ENCODE measurements around the gene TXNL4B. TPM values are rescaled to one million over a fixed set of nuclear protein-coding genes. Genes with fewer than 3 reads are reported as not detected.

The TXNL4B gene
- total and polyA plus RNA-seq, 2 donors (not counting 1 experiment from before 2014, with no cell fraction given), result 9.9 to 16.1 TPM

DNA sequence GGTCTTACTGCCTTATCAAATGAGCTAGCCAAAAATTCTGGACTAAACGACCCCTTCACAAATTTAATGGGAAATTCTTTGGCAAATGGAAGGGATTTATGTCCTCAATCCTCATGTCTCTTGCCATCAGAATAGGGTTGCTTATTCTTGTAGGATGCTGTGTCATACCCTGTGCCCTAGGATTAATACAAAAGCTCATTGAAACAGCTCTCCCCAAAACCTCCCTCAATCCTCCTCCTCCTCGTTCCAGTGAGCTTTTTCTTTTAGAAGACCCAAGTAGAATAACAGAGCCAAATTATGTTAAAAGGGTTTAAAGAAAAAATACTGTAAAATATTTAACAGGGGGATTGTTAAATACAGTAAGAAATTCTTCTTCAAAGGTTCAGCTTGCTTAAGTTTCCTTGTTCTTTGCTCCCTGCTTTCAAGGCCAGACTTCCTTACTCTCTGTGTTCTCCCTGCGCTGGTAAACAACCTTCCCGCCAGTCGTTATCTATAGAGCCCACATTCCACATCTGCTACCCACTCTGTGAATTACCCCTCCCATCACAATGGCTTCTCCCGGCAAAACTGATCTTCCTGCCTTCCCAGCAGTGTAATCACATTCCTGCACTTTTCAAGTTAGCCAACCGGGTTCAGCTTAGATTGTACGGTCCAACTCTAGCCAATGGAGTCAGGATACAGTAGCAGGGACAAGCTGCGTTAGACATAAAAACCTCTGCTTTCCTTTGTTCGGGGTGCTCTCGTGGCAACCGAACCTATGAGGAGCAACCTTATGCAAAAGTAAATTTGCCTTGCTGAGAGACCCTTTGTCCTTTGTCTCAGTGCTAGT is 20.7 kb downstream of the TXNL4B start:
- no peak overlapping the region for H2AFZ ChIP-seq (ENCODE audit: insufficient read depth, low read depth, low read length, poor library complexity, severe bottlenecking)
- CTCF ChIA-PET, result no interaction called here

DNA sequence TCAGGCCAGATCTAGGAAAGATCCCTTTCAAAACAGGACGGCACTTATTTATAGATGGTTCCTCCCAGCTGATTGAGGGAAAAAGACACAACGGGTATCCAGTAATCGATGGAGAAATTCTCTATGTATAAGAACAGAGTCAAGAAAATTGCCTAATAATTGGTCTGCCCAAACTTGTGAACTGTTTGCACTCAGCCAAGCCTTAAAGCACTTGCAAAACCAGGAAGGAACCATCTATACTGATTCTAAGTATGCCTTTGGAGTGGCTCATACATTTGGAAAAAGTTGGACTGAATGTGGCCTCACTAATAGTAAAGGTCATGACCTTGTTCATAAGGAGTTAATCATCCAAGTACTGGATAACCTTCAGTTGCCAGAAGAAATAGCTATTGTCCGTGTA is 24.5 kb downstream of the TXNL4B start:
- intact Hi-C loops (cut with micrococcal nuclease), result no loop called here

More for the DNA sequence above, 20.7 kb downstream of the TXNL4B start:
- Mint-ChIP-seq H3K27ac (no peak overlapping the region), H3K27me3 (no peaks in the 10 kb centered on the region), H3K4me3 (no peak overlapping the region), H3K9me3 (ENCODE audit: insufficient read depth) (no peaks in the 10 kb centered on the region), H3K4me1 (no peaks in the 10 kb centered on the region)
- intact Hi-C loops (cut with micrococcal nuclease), result no loop called here
- Histone ChIP-seq H3K9ac (ENCODE audit: low read length) (no peak overlapping the region), H3K9me3 (ENCODE audit: control extremely low read depth in 1 of 3, control insufficient read depth in 2 of 3, insufficient read depth in 1 of 3, low read length in 2 of 3) (no peaks in the 10 kb centered on the region), H3K4me3 (ENCODE audit: control extremely low read depth in 1 of 5, extremely low read depth in 1 of 5, insufficient read depth in 1 of 5, low read depth in 2 of 5, low read length in 4 of 5) (no peak overlapping the region), H4K20me1 (ENCODE audit: control insufficient read depth, insufficient read depth, low read length, poor library complexity, severe bottlenecking) (no peaks in the 10 kb centered on the region), H3K27ac (ENCODE audit: low read length in 2 of 2) (no peak overlapping the region), H3K36me3 (replicated peaks in 1 of 2; ENCODE audit: control extremely low read depth in 1 of 2, control insufficient read depth in 1 of 2, extremely low read depth in 1 of 2, insufficient read depth in 2 of 2, low read length in 1 of 2) (peaks cover 0 to 3% of the 10 kb centered on the region in 2 experiments), H3K4me2 (replicated peaks; ENCODE audit: low read depth, low read length, poor library complexity, severe bottlenecking) (no peak overlapping the region), H3K4me1 (ENCODE audit: control insufficient read depth in 2 of 2, insufficient read depth in 2 of 2, low read length in 2 of 2) (no peaks in the 10 kb centered on the region), H3K79me2 (ENCODE audit: control insufficient read depth, insufficient read depth, low read length) (no peaks in the 10 kb centered on the region), H3K27me3 (replicated peaks in 1 of 4; ENCODE audit: control extremely low read depth in 1 of 4, control insufficient read depth in 3 of 4, insufficient read depth in 4 of 4, low read length in 3 of 4) (no peaks in the 10 kb centered on the region)
- no peak for TF ChIP-seq EZH2 (IDR thresholded peaks at IDR 0.05; ENCODE audit: borderline replicate concordance, insufficient read depth, low read depth, low read length, poor library complexity, severe bottlenecking)
- TF ChIP-seq, protein P1, sequence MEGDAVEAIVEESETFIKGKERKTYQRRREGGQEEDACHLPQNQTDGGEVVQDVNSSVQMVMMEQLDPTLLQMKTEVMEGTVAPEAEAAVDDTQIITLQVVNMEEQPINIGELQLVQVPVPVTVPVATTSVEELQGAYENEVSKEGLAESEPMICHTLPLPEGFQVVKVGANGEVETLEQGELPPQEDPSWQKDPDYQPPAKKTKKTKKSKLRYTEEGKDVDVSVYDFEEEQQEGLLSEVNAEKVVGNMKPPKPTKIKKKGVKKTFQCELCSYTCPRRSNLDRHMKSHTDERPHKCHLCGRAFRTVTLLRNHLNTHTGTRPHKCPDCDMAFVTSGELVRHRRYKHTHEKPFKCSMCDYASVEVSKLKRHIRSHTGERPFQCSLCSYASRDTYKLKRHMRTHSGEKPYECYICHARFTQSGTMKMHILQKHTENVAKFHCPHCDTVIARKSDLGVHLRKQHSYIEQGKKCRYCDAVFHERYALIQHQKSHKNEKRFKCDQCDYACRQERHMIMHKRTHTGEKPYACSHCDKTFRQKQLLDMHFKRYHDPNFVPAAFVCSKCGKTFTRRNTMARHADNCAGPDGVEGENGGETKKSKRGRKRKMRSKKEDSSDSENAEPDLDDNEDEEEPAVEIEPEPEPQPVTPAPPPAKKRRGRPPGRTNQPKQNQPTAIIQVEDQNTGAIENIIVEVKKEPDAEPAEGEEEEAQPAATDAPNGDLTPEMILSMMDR (IDR thresholded peaks at IDR 0.05), result no peak
- POLR2A ChIA-PET, result no interaction called here
- WGBS (ENCODE audit: insufficient coverage), result 96% methylated on average over 10 of the region's 12 CpGs
- no peak for ATAC-seq (ENCODE audit: low read depth)
- DNase-seq, result no peak

More for the DNA sequence above, 24.5 kb downstream of the TXNL4B start:
- no peaks in the 10 kb centered on the region for H3K27me3 ChIP-seq (replicated peaks in 1 of 4; ENCODE audit: control extremely low read depth in 1 of 4, control insufficient read depth in 3 of 4, insufficient read depth in 4 of 4, low read length in 3 of 4)
- no peaks in the 10 kb centered on the region for H3K4me1 ChIP-seq (ENCODE audit: control insufficient read depth in 2 of 2, insufficient read depth in 2 of 2, low read length in 2 of 2)
- POLR2A ChIA-PET, result no interaction called here
- H3K27ac ChIP-seq (ENCODE audit: low read length in 2 of 2), result no peak overlapping the region
- Mint-ChIP-seq H3K9me3 (ENCODE audit: insufficient read depth) (no peaks in the 10 kb centered on the region), H3K27ac (no peak overlapping the region), H3K4me1 (no peaks in the 10 kb centered on the region), H3K4me3 (no peak overlapping the region), H3K27me3 (no peaks in the 10 kb centered on the region)
- no peak overlapping the region for H3K4me3 ChIP-seq (ENCODE audit: control extremely low read depth in 1 of 5, extremely low read depth in 1 of 5, insufficient read depth in 1 of 5, low read depth in 2 of 5, low read length in 4 of 5)
- H2AFZ ChIP-seq (ENCODE audit: insufficient read depth, low read depth, low read length, poor library complexity, severe bottlenecking), result no peak overlapping the region
- peaks cover 0 to 4% of the 10 kb centered on the region in 2 experiments for H3K36me3 ChIP-seq (replicated peaks in 1 of 2; ENCODE audit: control extremely low read depth in 1 of 2, control insufficient read depth in 1 of 2, extremely low read depth in 1 of 2, insufficient read depth in 2 of 2, low read length in 1 of 2)
- CTCF ChIA-PET, result interaction anchor here (1.4 to 2.0 kb wide), 2 partner anchors 14 to 31 kb away, joined by 4 to 6 read pairs; no protein-coding TSS in a partner anchor
- no peaks in the 10 kb centered on the region for H3K9me3 ChIP-seq (ENCODE audit: control extremely low read depth in 1 of 3, control insufficient read depth in 2 of 3, insufficient read depth in 1 of 3, low read length in 2 of 3)
- H3K4me2 ChIP-seq (replicated peaks; ENCODE audit: low read depth, low read length, poor library complexity, severe bottlenecking), result no peak overlapping the region
- no peaks in the 10 kb centered on the region for H4K20me1 ChIP-seq (ENCODE audit: control insufficient read depth, insufficient read depth, low read length, poor library complexity, severe bottlenecking)
- no peak for TF ChIP-seq EZH2 (IDR thresholded peaks at IDR 0.05; ENCODE audit: borderline replicate concordance, insufficient read depth, low read depth, low read length, poor library complexity, severe bottlenecking)
- TF ChIP-seq, protein P1 (IDR thresholded peaks at IDR 0.05), result no peak
- no peak overlapping the region for H3K9ac ChIP-seq (ENCODE audit: low read length)
- DNase-seq (no peak), ATAC-seq (ENCODE audit: low read depth) (no peak)
- H3K79me2 ChIP-seq (ENCODE audit: control insufficient read depth, insufficient read depth, low read length), result no peaks in the 10 kb centered on the region
- 100% methylated on average over 1 of the region's 4 CpGs for WGBS (ENCODE audit: insufficient coverage)
